Liver (tissue), 9 donors: Measurements from ENCODE around the gene IGF2BP2. TPM values are rescaled to one million over a fixed set of nuclear protein-coding genes. Genes with fewer than 3 reads are reported as not detected.
"Not testable (repeated sequence)": the region's sequence is repeated elsewhere in the genome, so short reads cannot be mapped to it uniquely, and the experiment has no call there.

ENCODE experiments used
- DNase-seq: peaks from one replicate; pipeline ENCODE4 v3.0.0-alpha.2; 2017; ENCODE audit warnings: low spot score
- H3K27ac ChIP-seq, 2 donors: one replicate each; pipeline ENCODE4 v1.7.0; 2013; ENCODE audit warnings: inconsistent platforms in 2 of 2, low read length in 2 of 2, control low read depth in 1 of 2, low read depth in 1 of 2, mild to moderate bottlenecking in 1 of 2
- H3K27me3 ChIP-seq, 4 donors: one replicate each; pipeline versions ENCODE4 v1.6.1 to v1.7.0; 2013; ENCODE audit warnings: low read length in 3 of 4, inconsistent platforms in 1 of 4, mild to moderate bottlenecking in 1 of 4, moderate library complexity in 1 of 4; ENCODE audit not compliant: control insufficient read depth in 4 of 4, insufficient read depth in 4 of 4
- H3K36me3 ChIP-seq, 4 donors: one replicate each; pipeline versions ENCODE4 v1.6.1 to v1.7.0; 2013; ENCODE audit warnings: low read length in 3 of 4, mild to moderate bottlenecking in 3 of 4, low read depth in 1 of 4, moderate library complexity in 1 of 4; ENCODE audit not compliant: control insufficient read depth in 4 of 4, insufficient read depth in 3 of 4
- H3K4me1 ChIP-seq, 4 donors: one replicate each; pipeline versions ENCODE4 v1.6.1 to v1.7.0; 2013; ENCODE audit warnings: low read length in 3 of 4, mild to moderate bottlenecking in 3 of 4, moderate library complexity in 1 of 4; ENCODE audit not compliant: control insufficient read depth in 4 of 4, insufficient read depth in 4 of 4
- H3K4me3 ChIP-seq, 3 donors: one replicate each; pipeline versions ENCODE4 v1.6.1 to v1.7.0; 2013; ENCODE audit warnings: low read length in 3 of 3, control low read depth in 1 of 3, low read depth in 1 of 3, mild to moderate bottlenecking in 1 of 3
- H3K9ac ChIP-seq, 2 donors: one replicate each; pipeline ENCODE4 v1.7.0; 2013; ENCODE audit warnings: low read length in 2 of 2, mild to moderate bottlenecking in 2 of 2, moderate library complexity in 2 of 2, control low read depth in 1 of 2, low read depth in 1 of 2
- H3K9me3 ChIP-seq, 4 donors: one replicate each; pipeline versions ENCODE4 v1.6.1 to v1.7.0; 2013; ENCODE audit warnings: low read length in 3 of 4; ENCODE audit not compliant: control insufficient read depth in 4 of 4
- ATF3 ChIP-seq: IDR thresholded peaks from 2 replicates; pipeline ENCODE4 v1.6.1; 2016; ENCODE audit warnings: antibody characterized with exemption
- EGR1 ChIP-seq, 2 donors: IDR thresholded peaks; 2 replicates each; pipeline ENCODE4 v1.6.1; 2016 to 2018; ENCODE audit warnings: antibody characterized with exemption in 2 of 2, low read depth in 2 of 2
- FOXA2 ChIP-seq: IDR thresholded peaks from 2 replicates; pipeline ENCODE4 v1.6.1; 2016; ENCODE audit warnings: antibody characterized with exemption
- GABPA ChIP-seq, 2 donors: IDR thresholded peaks in 1 of 2; conservative IDR thresholded peaks in 1 of 2; 2 replicates each; pipeline ENCODE4 v1.6.1; 2016; ENCODE audit warnings: antibody characterized with exemption in 2 of 2, mild to moderate bottlenecking in 1 of 2, moderate library complexity in 1 of 2
- HNF4A ChIP-seq, 2 donors: conservative IDR thresholded peaks; 2 replicates each; pipeline ENCODE4 v1.6.1; 2016; ENCODE audit warnings: antibody characterized with exemption in 2 of 2, mild to moderate bottlenecking in 2 of 2
- JUND ChIP-seq, 2 donors: IDR thresholded peaks; 2 replicates each; pipeline ENCODE4 v1.6.1; 2016; ENCODE audit warnings: antibody characterized with exemption in 2 of 2
- RAD21 ChIP-seq, 2 donors: IDR thresholded peaks; 2 replicates each; pipeline ENCODE4 v1.6.1; 2016; ENCODE audit warnings: antibody characterized with exemption in 2 of 2, mild to moderate bottlenecking in 2 of 2
- REST ChIP-seq: IDR thresholded peaks from 2 replicates; pipeline ENCODE4 v1.6.1; 2016; ENCODE audit warnings: antibody characterized with exemption, mild to moderate bottlenecking
- RXRA ChIP-seq, 2 donors: IDR thresholded peaks; 2 replicates each; pipeline ENCODE4 v1.6.1; 2017 to 2018; ENCODE audit warnings: antibody characterized with exemption in 2 of 2, mild to moderate bottlenecking in 1 of 2
- SP1 ChIP-seq: IDR thresholded peaks from 2 replicates; pipeline ENCODE4 v1.6.1; 2018; ENCODE audit warnings: antibody characterized with exemption, mild to moderate bottlenecking
- TAF1 ChIP-seq: conservative IDR thresholded peaks from 2 replicates; pipeline ENCODE4 v1.6.1; 2016; ENCODE audit warnings: antibody characterized with exemption, mild to moderate bottlenecking
- YY1 ChIP-seq: IDR thresholded peaks from 2 replicates; pipeline ENCODE4 v1.6.1; 2016; ENCODE audit warnings: antibody characterized with exemption, mild to moderate bottlenecking
- ZBTB33 ChIP-seq: IDR thresholded peaks from 2 replicates; pipeline ENCODE4 v1.6.1; 2016; ENCODE audit warnings: antibody characterized with exemption
- WGBS: extraction: QIAGEN DNeasy Blood & Tissue Kit; methylation state at CpG from one replicate; pipeline ENCODE4 v1.1.7; 2013; 5-methylcytosine and 5-hydroxymethylcytosine counted together
- polyA plus RNA-seq, 2 donors: library from polyadenylated mRNA; stranded (reverse) in 1 of 2; unstranded in 1 of 2; fragments of 200-250 nt in 1 of 2; fragments of >200 nt in 1 of 2; fragmentation: Nextera tagmentation in 1 of 2; extraction: Ambion mirVana in 1 of 2; gene quantifications; one replicate each; pipeline versions ENCODE4 v1.2.1 to v1.2.3, GENCODE V29; 2013 to 2015
- total RNA-seq, 2 donors: library from RNA; depleted of rRNA; stranded (reverse); fragments of >200 nt; gene quantifications; one replicate each; pipeline ENCODE4 v1.2.3, GENCODE V29; 2014
- TF ChIP-seq, protein P1 (sequence below): fragments of 150-350 bp; IDR thresholded peaks from 2 replicates; pipeline ENCODE4 v1.5.1; 2017; ENCODE audit warnings: improper control_type of control experiment, low read depth, low read length; ENCODE audit not compliant: missing input control
- TF ChIP-seq, protein P2 (sequence below): IDR thresholded peaks from 2 replicates; pipeline ENCODE4 v1.6.1; 2016; ENCODE audit warnings: antibody characterized with exemption
- donor health status: healthy.
- donor health status: healthy.
- donor health status: healthy.
- donor health status: healthy.
- donor health status: healthy.

Gene IGF2BP2
- total and polyA plus RNA-seq, 4 donors = 0.67 to 35.0 (median 1.7) TPM

DNA sequence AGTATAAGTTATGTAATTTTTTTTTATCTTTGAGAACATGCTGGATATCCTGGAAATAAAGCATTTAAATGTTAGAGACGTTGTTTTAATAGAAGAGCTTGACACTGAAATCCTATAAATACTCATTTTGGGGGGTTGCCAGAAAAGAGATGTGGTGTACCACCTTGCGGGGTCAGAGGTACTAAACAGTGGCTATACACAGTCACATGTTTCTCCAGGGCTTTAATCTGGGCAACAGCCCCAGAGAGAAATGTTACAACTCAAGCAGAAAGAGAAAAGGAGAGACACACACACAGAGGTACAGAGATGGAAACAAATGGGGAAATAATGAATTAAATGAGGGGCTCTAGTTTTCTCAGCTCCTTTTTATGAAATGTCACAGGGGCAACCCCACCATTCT lies 124.9 kb downstream of the IGF2BP2 start:
- H3K27ac ChIP-seq = no peak overlapping the region
- H3K27me3 ChIP-seq = no peaks in the 10 kb centered on the region
- 80% methylated on average over 2 of the region's 2 CpGs for WGBS
- no peaks in the 10 kb centered on the region for H3K36me3 ChIP-seq
- DNase-seq = no peak
- no peaks in the 10 kb centered on the region for H3K9me3 ChIP-seq
- TF ChIP-seq HNF4A (conservative IDR thresholded peaks at IDR 0.05) (no peak), FOXA2 (no peak), SP1 (no peak), YY1 (no peak), RXRA (IDR thresholded peaks at IDR 0.05) (no peak), RAD21 (IDR thresholded peaks at IDR 0.05) (no peak), ZBTB33 (no peak), GABPA (IDR thresholded peaks at IDR 0.05 in 1 of 2, conservative IDR thresholded peaks at IDR 0.05 in 1 of 2) (no peak), TAF1 (no peak), JUND (IDR thresholded peaks at IDR 0.05) (no peak), REST (no peak), ATF3 (no peak), EGR1 (IDR thresholded peaks at IDR 0.05; ENCODE audit: low read depth in 2 of 2) (no peak)
- TF ChIP-seq, protein P1, sequence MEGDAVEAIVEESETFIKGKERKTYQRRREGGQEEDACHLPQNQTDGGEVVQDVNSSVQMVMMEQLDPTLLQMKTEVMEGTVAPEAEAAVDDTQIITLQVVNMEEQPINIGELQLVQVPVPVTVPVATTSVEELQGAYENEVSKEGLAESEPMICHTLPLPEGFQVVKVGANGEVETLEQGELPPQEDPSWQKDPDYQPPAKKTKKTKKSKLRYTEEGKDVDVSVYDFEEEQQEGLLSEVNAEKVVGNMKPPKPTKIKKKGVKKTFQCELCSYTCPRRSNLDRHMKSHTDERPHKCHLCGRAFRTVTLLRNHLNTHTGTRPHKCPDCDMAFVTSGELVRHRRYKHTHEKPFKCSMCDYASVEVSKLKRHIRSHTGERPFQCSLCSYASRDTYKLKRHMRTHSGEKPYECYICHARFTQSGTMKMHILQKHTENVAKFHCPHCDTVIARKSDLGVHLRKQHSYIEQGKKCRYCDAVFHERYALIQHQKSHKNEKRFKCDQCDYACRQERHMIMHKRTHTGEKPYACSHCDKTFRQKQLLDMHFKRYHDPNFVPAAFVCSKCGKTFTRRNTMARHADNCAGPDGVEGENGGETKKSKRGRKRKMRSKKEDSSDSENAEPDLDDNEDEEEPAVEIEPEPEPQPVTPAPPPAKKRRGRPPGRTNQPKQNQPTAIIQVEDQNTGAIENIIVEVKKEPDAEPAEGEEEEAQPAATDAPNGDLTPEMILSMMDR = no peak
- TF ChIP-seq, protein P2, sequence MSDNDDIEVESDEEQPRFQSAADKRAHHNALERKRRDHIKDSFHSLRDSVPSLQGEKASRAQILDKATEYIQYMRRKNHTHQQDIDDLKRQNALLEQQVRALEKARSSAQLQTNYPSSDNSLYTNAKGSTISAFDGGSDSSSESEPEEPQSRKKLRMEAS = no peak
- no peak overlapping the region for H3K4me3 ChIP-seq
- H3K9ac ChIP-seq = no peak overlapping the region
- H3K4me1 ChIP-seq = peaks cover 0 to 13% (median 2%) of the 10 kb centered on the region in 4 donors

DNA sequence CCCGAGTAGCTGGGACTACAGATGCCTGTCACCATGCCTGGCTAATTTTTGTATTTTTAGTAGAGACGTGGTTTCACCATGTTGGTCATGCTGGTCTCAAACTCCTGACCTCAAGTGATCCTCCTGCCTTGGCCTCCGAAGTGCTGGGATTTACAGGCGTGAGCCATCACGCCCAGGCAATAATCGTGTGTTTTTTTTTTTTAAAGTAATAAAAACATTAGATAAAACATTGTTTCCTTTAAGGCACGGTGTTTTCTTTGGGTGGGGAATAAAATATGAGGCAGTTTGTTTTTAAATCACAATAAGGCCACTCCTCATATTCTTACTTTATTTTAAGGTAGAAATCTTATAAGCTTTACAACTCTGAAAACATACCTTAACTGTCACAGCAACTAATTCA lies 127.6 kb downstream of the IGF2BP2 start:
- not testable (repeated sequence) for H3K9me3 ChIP-seq, H3K36me3 ChIP-seq, H3K27me3 ChIP-seq, H3K4me3 ChIP-seq, H3K9ac ChIP-seq, H3K4me1 ChIP-seq, DNase-seq, H3K27ac ChIP-seq
- 89% methylated on average over 7 of the region's 7 CpGs for WGBS
